Inflammatory macrophage treated with lipopolysaccharide for 4 hours (primary cell): Measurements from ENCODE around the gene TRMT10B.

ENCODE experiments used
- DNase-seq: peaks from one replicate; pipeline ENCODE4 v3.0.0-alpha.2; 2020

The TRMT10B gene, protein sequence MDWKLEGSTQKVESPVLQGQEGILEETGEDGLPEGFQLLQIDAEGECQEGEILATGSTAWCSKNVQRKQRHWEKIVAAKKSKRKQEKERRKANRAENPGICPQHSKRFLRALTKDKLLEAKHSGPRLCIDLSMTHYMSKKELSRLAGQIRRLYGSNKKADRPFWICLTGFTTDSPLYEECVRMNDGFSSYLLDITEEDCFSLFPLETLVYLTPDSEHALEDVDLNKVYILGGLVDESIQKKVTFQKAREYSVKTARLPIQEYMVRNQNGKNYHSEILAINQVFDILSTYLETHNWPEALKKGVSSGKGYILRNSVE

DNA sequence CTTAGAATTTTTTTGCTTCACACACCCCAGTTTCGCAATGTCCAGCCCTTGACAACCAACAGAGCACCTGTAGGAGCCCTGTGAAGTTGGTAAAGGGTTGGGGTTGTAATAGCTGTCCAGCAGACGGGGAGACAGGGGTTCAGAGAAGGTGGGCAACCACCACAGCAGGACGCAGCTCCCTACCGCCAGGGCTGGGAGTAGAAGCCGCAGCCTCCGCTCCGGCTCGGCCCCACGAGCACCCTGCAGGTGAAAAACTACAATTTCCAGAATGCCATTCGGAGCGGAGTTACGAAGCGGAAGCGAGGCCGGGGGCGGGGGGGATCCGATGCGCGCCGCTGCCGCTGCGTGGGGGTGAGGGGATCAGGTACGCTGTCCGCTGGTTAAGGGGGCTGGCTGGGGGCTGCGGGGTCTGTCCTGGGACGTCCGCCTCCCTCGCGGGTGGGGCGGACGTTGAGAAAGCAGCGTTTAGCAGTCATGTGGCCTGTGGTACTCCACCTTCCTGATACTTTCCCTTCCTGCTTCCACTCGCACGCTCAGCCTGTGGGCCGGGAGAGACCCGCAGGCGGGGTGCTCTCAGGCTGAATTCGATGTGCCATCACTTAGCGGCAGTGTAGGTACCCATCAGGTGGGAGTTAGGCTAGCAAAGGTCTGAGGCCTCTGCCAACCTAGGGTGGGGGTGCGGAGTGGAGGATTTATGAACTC lies at the start of gene TRMT10B:
Gene TRMT10B, plus strand, starts transcription at position 317 of the 702 bp plus-strand sequence. CDS start 8,127 bp downstream, outside the sequence.
- DNase-seq: peak; percentile 72

DNA sequence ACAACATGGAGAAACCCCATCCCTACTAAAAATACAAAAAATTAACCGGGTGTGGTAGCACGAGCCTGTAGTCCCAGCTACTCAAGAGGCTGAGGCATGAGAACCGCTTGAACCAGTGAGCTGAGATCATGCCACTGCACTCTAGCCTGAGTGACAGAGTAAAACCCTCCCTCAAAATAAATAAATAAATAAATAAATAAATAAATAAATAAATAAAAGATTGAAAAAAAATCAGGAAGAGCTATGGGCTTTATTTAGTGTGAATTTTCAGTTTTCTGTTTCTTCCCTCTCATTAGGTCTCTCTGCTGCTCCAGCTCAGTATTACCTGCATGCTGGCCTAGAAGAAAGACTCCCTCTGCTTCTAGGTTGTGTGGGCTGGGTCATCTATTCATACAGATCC lies 47.8 kb upstream of the TRMT10B start:
- no peak for DNase-seq

DNA sequence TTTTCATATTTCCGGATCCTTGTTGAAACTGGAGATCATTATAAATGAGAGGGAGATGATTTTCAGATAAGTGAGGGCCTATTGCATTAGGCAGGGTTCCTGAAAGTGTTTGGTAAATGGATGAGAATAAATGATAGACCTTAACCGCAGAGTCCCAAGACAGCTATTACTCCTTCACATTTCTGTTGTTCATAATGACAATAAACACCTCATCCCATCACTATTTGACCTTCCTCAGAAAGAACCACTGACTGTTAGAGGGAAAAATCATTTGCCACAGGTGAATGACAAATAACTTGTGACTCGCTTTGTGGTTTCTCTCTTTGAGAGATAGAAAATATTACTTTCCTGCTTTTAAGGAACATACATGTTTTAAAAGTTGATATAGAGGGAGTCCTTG lies 47.3 kb upstream of the TRMT10B start:
- no peak for DNase-seq

DNA sequence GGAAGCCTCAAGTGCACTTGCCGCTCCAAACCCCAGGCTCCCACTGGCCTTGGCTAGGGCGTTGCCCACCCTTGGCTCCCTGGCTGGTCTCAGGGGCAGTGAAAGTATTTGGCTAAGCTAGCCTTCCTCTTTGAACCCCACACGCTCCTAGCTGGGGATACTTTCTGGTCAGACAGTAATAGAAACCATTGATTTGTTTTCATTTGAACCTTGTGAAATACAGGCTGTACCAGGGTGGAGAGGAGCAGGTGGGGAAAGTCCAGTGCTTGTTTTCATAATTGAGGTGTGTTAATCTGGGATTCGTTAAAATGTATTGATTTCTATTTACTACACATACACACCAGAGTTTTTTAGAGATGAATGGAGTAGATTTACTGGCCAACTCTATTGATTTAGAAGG lies 45.9 kb upstream of the TRMT10B start:
- no peak for DNase-seq

DNA sequence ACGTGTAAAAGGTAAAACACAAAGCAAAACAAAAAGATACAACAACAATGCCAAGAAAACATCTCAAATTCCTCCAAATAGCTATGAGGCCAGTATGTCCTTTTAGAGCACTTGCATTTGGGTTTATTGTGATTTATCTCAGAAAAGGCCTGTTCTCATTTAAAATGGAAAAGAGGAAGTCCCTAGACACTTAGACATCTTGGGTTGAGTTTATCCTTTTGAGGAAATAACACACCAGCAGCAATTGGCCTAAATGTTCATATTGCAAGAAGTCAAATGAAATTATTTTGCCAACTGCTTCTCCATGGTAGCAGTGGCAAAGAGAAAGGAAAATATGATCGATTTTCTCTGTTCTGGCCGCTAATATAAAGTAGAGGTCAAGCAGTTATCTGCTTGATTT lies 43.6 kb upstream of the TRMT10B start:
- DNase-seq: no peak

DNA sequence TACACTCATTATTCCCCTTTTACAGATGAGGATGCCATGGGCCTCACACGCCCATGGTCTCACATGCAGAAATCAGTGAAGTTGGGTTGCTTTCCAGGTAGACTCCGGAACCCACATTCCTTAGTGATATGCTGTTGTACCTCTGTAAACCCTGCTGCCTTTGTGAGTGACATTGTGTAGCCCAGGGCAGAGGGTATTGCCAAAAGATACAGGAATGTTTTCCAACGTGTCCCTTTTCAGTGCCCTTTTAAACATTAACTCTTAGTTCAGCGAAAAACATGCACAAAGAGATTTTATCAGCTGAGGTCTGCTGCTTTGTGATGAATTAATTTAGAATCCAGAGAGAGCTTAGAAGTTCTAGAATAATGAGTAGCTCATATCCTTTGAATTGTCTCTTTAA lies 38.3 kb upstream of the TRMT10B start:
- no peak for DNase-seq

DNA sequence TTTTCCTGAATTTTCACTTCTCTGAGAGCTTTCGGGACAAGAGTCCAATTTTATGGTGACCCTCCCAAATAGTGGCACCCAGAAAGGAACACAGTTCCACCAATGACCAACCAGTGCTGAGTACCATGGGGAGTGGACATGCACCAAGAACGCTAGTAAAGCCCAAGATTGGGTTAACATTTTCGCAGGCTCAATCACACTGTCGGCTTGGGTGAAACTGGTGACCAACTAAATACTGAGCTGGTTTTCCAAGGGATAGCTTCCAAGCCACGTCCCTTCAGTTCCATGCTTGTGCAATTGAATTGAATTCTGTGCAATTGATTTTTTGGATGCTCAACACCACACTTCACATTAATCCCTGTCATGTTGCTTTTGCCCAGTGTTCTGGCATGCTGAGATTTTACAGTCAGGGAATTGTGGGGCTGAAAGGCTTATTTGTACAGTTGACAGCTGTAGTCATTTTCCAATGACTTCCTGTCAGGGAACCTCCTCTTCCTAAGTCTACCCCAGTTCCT lies 37.6 kb upstream of the TRMT10B start:
- no peak for DNase-seq

DNA sequence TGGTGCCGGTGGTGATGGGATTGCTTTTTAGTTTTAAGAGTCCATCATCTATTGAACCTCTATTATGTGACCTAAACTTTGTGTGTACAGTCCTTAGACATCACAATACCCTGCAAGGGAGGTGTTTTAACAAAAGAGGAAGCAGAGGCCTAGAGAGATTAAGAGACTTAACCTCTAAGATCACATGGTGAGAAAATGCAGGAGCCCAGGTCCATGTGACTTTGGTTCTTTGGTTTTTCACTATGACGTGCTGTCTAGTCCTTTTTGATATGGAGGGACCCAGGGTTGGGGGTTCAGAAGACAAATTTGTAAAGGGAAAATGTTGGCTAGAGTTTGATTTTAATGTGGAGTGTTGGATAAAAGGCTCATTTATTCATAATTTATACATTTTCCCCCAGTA lies 34.1 kb upstream of the TRMT10B start:
- DNase-seq: no peak

DNA sequence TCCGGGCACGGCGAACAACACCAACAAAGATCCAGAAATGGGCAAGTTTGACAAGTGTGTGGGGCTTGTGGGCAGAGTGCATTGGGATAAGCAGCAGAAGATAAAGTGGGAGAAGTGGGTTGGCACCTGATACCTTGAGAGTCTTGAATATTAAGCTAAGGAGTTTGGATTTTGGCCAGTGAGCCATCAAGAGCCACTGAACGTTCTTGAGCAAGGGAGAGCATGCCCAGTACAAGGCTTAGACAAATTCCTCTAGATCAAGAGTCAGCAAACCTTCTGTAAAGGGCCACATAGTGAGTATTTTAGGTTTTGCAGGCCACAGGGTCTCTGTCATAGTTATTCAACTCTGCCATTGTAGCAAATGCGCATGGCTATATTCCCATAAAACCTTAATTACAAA lies 26.6 kb upstream of the TRMT10B start:
- no peak for DNase-seq

DNA sequence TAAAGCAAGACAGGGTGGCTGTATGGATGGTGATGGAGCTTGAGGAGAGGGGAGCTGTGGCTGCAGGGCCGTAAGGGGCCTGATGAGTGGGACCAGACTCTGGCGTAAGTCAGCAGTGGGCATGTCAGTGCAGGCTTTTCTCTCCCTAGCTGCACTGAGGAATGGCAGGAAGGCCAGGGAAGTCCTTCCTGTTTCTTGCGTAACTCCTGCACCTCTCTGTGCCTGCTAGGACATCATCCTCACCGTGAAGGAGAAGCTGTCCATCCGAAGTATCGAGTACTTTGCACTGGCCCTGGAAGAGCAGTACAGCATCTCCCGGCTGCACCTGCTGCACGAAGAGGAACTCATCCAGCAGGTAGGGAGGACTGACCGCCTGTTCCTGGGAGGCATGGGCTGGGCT lies 24.1 kb upstream of the TRMT10B start:
- DNase-seq: no peak

DNA sequence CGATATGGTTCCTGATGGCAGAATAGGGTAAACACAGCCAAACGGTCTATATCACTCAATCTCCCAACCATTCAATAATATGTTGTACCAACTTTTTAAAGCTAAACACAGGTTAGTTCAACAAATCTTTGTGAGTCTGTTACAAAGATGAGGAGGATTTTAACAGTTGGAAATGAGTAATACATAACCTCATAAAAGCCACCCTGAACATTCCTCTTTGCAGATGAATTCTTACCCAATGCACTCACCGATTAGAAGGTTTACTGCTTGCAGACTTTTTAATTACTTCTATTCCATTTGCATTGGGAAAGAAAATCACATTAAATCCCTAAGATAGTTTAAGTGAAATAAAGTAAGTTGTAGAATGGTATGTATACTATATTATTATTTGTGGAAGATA lies 23.3 kb upstream of the TRMT10B start:
- no peak for DNase-seq

DNA sequence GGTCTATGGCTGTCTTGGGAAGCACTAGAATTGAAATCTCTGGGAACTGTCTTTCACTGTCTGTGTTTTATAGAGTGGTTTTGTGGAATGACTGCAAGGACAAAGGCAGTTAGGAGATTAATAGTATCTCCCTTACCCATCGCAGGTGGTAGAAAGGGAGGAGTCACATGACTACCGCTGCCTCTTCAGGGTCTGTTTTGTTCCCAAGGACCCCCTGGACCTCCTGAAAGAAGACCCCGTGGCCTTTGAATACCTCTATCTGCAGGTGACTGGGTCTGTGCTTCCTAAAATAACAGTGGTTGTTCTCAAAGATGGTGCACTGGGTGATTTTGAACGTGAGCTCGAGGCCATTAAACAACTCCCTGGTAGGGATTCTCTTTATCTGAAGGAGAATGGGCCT lies 22.8 kb upstream of the TRMT10B start:
- no peak for DNase-seq

DNA sequence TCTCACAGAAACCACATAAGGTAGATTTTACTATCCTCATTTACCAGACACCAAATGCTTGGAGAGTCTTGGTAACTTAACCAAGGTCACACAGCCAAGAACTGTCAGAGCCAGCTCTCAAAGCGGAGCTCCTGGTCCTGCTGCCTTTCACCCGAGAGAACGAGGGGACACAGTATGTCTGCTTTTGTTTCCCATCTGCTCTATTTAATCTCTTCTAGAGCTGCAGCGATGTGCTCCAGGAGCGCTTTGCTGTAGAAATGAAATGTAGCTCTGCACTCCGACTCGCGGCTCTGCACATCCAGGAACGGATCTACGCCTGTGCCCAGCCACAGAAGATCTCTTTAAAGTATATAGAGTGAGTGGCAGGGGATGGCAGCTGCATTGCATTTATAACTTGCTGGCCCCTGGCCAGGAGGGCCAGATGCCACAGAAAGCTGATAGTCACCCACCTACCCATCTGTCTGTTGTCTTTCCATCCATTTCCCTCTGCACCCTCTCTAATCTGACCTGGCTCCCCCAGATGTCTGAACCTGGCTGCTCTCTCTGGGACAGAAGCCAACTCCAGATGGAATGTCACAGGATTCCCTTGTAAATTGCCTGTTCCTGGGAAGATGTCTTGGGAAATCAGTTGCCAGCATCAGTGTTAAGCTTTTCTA lies 21.4 kb upstream of the TRMT10B start:
- DNase-seq: no peak

DNA sequence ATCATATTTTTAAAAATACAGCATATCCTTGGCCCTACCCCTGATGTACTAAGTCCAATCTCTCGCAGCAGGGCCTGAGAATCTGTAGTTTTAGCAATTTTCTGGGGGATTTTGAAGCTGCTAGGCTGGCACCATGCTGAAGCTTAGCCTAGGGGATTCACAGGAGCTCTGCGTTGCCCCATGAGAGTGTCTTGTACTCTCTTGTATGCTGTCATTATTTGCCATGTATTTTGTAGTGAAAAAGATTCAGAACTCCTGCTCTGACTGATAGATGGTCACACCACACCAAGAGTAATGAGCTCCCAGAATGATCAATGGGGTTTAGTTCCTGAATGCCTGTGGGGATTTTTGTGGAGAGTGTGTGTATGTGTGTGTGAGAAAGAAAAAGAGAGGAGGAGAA lies 20.7 kb upstream of the TRMT10B start:
- DNase-seq: no peak

DNA sequence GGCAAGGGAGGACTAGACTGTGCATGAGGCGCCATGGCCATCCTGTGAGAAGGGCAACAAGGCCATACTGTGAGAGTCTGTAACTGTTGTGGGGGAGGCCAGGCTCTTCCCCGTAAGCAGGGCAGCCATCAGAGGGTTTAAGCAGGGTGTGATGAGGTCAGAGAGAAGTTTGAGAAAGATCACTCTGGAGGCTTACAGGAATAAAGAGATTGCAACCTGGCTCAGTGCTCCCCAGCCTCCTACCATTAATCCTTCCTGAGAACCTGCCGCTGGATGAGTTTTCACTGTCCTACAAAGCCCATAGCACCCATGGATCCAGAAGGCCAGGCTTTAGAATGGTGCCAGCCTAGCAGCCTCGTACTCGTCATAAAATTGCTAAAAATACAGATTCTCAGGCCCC lies 14.4 kb upstream of the TRMT10B start:
- no peak for DNase-seq

DNA sequence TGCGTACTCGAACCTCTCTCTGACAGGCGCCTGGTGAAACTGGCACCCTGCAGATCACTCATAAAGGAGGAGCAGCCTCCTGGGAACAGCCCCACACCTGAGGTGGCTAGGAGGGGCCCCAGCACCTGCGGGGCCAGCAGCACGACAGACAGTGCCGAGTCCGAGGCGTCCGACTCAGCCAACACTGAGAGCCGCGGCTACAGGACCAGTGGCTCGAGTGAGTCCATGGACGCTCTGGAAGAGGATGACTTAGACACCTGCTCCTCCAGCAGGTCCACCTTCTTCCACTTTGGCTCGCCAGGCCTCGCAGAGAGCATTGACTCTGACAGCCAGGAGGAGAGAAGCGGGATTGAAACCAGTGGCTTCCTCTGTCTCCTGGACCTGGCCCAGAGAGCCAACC lies 13.5 kb upstream of the TRMT10B start:
- DNase-seq: no peak

DNA sequence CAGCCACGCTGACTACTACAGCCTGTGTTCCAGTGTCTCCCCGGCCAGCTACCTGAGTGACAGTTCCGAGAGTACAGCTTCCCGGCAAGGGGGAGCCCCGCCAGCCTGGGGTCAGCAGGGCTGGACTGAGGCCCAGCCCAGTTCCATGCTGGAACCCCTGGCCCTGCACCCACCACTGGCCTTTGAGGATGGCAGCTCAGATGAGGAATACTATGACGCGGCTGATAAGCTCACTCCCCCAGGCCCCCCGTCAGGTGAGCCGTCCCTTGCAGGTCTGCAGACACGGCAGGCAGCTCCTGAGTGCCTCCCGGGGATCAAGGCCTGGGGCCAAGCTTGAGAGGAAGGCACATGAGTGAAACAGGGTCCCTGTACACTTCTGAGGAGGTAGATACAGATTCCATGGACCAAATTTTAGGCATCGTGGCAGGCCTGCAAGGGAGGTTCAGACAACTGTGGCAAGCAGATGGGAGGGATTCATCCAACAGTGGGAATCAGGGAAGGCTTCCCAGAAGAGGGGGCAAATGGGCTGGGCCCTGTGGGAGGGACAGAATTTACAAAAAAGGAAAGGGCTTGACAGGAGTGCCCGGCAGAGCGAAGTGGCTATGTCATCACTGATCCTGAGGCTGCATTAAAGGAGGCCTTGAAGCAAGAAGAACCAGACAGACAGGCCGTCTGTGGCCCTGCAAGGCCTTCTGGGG lies 12.8 kb upstream of the TRMT10B start:
- no peak for DNase-seq

DNA sequence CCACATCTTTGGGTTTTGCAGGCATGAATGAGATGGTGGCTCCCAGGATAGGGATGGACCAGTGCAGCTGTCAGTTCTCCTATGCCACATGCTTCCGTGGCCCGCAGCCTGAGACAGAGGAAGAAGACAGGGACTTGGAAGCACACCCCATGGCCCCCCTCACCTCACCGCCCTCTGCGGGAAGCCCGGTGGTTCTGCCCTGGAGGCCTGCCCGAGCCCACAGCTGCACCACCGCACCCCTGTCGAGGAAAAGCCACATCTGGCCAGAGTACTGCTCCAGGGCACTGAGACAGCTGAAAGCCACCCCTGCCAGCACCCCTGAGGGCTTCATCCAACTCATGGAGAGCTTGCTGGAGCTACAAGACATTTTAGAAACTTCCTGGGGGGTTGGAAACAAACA lies 7.6 kb upstream of the TRMT10B start:
- DNase-seq: no peak

DNA sequence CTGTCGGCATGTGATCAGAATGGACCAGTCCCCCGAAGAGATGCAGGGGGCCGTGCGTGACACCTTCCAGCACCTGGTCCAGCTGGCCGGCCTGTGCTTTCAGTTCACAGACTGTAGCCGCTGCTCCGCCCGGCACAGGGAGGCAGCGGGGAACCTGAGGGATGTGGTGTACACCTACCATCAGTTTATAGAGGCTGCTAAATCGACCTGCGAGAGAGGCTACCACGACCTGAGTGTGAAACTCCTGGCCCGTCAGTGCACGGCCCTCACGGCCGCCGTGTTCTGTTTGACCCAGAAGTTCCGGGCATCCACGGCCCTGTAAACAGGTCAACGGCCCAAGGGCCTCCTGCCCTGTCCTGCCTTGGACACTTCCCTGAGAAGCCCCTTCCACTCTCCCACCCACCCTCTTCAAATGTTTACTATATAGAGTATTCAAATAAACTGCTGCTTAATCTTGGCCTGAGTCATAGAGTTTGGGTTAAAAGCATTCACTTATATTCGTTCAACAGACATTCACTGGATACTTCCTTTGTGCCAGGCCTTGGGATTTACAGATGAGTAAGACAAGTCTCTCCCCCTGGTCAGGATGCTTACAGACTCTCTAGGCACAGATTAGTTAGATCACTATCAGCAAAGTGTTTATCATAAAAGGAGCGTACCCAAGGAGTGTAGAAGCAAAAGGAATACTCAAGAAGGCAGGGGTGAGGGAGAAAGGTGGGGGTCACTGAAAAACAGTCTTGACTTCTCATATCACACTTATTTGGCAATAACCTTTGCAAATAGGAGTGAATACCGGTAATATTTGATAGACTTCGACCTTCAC lies 6.9 kb upstream of the TRMT10B start:
- no peak for DNase-seq

DNA sequence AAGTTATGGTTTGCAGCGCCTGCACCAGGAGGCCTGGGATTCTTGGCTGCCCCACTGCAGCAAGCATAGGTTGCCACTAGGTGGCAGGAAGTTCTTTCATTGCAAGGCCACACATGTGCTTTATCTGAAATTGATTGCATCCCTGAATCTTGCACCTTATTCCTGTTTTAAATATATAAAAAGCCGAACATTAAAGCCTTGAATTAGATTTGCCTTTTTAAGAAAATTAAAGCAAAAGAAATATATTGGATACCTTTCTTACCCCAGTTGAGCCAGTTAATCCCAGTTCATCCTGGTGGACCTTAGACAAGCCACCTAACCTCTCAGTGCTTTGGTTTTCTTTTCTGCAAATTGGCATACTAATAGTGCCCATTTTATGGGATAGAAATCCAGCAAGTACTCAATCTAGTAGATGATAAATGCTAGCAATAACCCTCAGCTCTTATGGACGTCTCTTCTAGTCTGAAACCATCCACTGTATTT lies 6.3 kb upstream of the TRMT10B start:
- DNase-seq: peak; percentile 52

DNA sequence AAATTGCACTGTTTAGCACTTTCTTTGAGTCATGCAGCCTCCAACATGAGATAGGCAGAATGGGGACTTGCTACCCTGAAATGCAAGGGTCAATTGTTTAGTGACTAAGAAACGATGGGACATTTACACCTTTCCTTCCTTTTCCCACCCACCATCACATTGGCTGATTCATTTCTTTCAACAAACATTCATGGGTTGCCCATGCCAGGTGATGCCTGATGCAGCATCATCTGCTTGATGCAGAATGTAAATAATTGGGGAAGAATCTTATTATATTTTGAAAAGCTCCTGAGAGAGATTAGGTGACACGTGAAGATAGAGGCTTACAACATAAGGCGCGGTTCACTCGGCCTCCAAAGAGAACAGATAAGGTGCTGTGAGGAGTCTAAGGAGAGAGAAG lies 4.5 kb upstream of the TRMT10B start:
- no peak for DNase-seq

DNA sequence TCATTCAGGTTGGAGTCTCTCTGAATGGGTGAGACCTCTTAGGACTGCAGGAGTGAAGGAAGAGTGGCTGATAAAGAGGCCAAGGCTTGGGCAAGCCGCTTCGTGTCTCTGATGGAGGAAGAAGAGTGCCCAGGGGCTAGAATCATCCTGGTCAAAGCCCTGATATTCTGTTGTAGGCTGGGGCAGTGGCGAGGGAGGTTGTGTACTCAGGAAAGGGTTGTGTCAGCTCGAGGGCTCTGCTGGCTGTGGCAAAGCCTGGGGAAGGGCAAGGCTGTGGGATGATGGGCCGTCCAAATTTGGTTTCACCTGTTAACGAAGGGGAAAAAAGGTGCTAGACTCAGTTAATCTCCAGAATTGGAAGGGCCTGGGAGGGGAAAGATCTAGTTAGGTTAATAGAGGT lies 2.4 kb upstream of the TRMT10B start:
- no peak for DNase-seq
